ENCODE results near the gene RGL1. TPM values are rescaled to one million over a fixed set of nuclear protein-coding genes. Genes with fewer than 3 reads are reported as not detected.

The RGL1 gene
- 21.3 and 23.0 TPM in 2 replicates for total RNA-seq

GRCh38 chr1:183804916-183805841 is at the start of gene RGL1:
Gene RGL1 (plus strand): TSS chr1:183805120. CDS start chr1:183805298, 178 bp downstream.

Other genes starting within 250 kb of the RGL1 start
- gene NCF2, start 214.7 kb upstream of the RGL1 start, total RNA-seq: not detected in 2 replicates
- 180 and 221 TPM in 2 replicates for gene ARPC5, start 169.3 kb upstream of the RGL1 start, total RNA-seq
- not detected in 2 replicates for gene APOBEC4, start 151.8 kb upstream of the RGL1 start, total RNA-seq
- gene COLGALT2, start 232.6 kb downstream of the RGL1 start, total RNA-seq: 0.32 and 0.36 TPM in 2 replicates
- 33.4 and 44.0 TPM in 2 replicates for gene TSEN15, start 246.6 kb downstream of the RGL1 start, total RNA-seq

All from cardiac atrium fibroblast (primary cell).